ENCODE results near the gene DMD. TPM values are rescaled to one million over a fixed set of nuclear protein-coding genes. Genes with fewer than 3 reads are reported as not detected.

DMD gene
- total RNA-seq, 1 experiment from 2014 or later = 19.3 TPM

DNA sequence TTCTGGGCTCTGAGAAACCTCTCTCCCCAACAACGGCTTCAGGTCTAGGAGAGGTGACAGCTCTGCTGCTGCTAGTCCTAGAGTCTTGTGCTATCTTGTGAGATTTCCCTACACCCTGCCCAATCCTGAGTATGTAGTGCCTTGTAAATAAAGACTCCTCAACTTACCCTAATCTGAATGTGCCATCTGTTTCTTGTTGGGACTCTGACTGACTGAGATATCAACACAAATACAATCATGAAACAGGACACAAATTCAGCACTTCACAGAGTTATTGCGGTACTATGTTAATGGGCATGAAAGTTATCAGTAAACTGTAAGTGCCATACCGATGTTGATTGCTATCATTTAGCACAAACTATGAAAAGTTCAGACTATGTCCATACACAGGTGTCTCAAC lies 1610.5 kb downstream of the DMD start:
- TF ChIP-seq, protein P1, sequence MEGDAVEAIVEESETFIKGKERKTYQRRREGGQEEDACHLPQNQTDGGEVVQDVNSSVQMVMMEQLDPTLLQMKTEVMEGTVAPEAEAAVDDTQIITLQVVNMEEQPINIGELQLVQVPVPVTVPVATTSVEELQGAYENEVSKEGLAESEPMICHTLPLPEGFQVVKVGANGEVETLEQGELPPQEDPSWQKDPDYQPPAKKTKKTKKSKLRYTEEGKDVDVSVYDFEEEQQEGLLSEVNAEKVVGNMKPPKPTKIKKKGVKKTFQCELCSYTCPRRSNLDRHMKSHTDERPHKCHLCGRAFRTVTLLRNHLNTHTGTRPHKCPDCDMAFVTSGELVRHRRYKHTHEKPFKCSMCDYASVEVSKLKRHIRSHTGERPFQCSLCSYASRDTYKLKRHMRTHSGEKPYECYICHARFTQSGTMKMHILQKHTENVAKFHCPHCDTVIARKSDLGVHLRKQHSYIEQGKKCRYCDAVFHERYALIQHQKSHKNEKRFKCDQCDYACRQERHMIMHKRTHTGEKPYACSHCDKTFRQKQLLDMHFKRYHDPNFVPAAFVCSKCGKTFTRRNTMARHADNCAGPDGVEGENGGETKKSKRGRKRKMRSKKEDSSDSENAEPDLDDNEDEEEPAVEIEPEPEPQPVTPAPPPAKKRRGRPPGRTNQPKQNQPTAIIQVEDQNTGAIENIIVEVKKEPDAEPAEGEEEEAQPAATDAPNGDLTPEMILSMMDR (IDR thresholded peaks at IDR 0.05; ENCODE audit: unreplicated experiment) = no peak
- intact Hi-C loops (cut with micrococcal nuclease) = no loop called here
- Mint-ChIP-seq H3K4me1 (ENCODE audit: insufficient read depth, unreplicated experiment) (no peaks in the 10 kb centered on the region), H3K4me3 (ENCODE audit: unreplicated experiment) (no peak overlapping the region), H3K36me3 (ENCODE audit: insufficient read depth, unreplicated experiment) (no peaks in the 10 kb centered on the region), H3K27ac (ENCODE audit: low read depth, unreplicated experiment) (no peak overlapping the region), H3K9me3 (ENCODE audit: unreplicated experiment) (no peaks in the 10 kb centered on the region), H3K27me3 (ENCODE audit: insufficient read depth, unreplicated experiment) (no peaks in the 10 kb centered on the region)
- ChIA-PET POLR2A (no interaction called here), CTCF (no interaction called here)
- BruUV-seq (replicated peaks) = no TSS peak
- DNase-seq (ENCODE audit: unreplicated experiment) = no peak

DNA sequence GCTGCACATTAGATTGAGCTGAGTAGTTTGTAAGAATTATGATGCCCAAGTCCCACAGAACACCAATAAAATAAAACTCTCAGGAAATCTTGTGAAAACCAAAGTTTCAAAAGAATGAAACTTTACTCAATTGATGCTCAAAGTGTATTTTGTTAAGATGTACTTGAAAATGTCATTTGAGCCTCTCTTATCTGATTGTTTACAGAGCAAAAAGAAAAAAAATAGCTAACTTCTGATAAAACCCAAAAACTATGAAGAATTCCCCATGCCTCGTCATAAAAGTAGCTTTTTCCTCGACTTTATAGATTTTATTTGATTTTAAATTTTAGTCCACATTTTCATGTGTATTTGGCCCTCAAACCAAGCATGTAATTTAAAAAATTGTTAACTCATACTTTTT lies 1618.0 kb downstream of the DMD start:
- intact Hi-C loops (cut with micrococcal nuclease) = no loop called here
- BruUV-seq (replicated peaks) = no TSS peak
- no peak overlapping the region for H3K27ac Mint-ChIP-seq (ENCODE audit: low read depth, unreplicated experiment)
- H3K4me1 Mint-ChIP-seq (ENCODE audit: insufficient read depth, unreplicated experiment) = peaks cover 5% of the 10 kb centered on the region
- ChIA-PET POLR2A (interaction anchor here (0.5 to 1.6 kb wide), 4 partner anchors 9 to 1169 kb away, joined by 3 to 4 read pairs (median 3); no protein-coding TSS in a partner anchor), CTCF (interaction anchor here (1.1 kb wide), 1 partner anchor 64 kb away, joined by 3 read pairs; no protein-coding TSS in a partner anchor)
- H3K27me3 Mint-ChIP-seq (ENCODE audit: insufficient read depth, unreplicated experiment) = peaks cover 12% of the 10 kb centered on the region
- H3K36me3 Mint-ChIP-seq (ENCODE audit: insufficient read depth, unreplicated experiment) = no peaks in the 10 kb centered on the region
- TF ChIP-seq, protein P1 (IDR thresholded peaks at IDR 0.05; ENCODE audit: unreplicated experiment) = no peak
- DNase-seq (ENCODE audit: unreplicated experiment) = no peak
- no peaks in the 10 kb centered on the region for H3K9me3 Mint-ChIP-seq (ENCODE audit: unreplicated experiment)
- no peak overlapping the region for H3K4me3 Mint-ChIP-seq (ENCODE audit: unreplicated experiment)

DNA sequence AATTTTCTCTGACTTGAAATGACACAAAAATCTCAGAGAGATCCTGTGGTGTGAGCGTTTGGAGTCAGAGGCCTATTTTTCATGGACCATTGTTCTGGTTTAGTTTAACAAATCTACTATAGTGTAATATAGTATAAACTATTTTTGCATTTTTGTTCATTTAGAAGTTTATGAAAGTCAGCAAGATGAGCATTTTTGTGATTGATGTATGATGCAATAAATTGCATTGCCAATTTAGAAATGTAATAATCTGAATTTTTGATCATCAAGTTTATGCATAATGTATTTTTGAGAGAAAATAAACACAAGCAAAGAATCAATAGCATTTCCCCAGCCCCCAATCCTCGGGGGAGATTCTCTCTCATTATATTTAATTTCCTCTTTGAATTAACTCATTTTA lies 1620.0 kb downstream of the DMD start:
- no TSS peak for BruUV-seq (replicated peaks)
- H3K36me3 Mint-ChIP-seq (ENCODE audit: insufficient read depth, unreplicated experiment) = no peaks in the 10 kb centered on the region
- no peak overlapping the region for H3K27ac Mint-ChIP-seq (ENCODE audit: low read depth, unreplicated experiment)
- ChIA-PET CTCF (no interaction called here), POLR2A (no interaction called here)
- peaks cover 5% of the 10 kb centered on the region for H3K4me1 Mint-ChIP-seq (ENCODE audit: insufficient read depth, unreplicated experiment)
- intact Hi-C loops (cut with micrococcal nuclease) = no loop called here
- no peak overlapping the region for H3K4me3 Mint-ChIP-seq (ENCODE audit: unreplicated experiment)
- TF ChIP-seq, protein P1 (IDR thresholded peaks at IDR 0.05; ENCODE audit: unreplicated experiment) = no peak
- H3K9me3 Mint-ChIP-seq (ENCODE audit: unreplicated experiment) = no peaks in the 10 kb centered on the region
- DNase-seq (ENCODE audit: unreplicated experiment) = no peak
- peaks cover 20% of the 10 kb centered on the region for H3K27me3 Mint-ChIP-seq (ENCODE audit: insufficient read depth, unreplicated experiment)

DNA sequence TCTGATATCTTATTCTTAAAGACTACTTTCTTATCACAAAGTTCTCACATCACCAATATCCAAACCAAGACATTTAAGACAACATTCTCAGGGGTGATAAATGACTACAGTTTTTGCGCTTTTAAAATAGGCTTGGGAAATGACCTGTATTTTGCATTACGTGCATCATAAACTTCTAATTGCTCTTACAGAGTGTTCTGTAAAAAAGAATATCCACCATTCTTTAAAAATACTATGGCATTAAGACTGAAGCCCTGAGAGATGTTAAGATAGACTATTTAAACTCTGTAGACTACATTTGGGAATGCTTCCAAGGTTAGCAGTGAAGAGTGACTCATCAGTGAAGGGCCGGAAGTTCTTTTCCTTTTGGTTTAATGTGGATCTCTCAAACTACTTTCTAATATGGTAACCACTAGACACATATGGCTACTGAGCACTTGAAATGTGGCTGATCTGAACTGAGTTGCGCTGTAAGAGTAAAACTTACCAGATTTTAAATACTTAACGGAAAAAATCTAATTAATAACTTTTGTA lies 1620.7 kb downstream of the DMD start:
- peaks cover 27% of the 10 kb centered on the region for H3K27me3 Mint-ChIP-seq (ENCODE audit: insufficient read depth, unreplicated experiment)

More for the DNA sequence above, 1620.7 kb downstream of the DMD start:
- Mint-ChIP-seq H3K27ac (ENCODE audit: low read depth, unreplicated experiment) (no peak overlapping the region), H3K36me3 (ENCODE audit: insufficient read depth, unreplicated experiment) (no peaks in the 10 kb centered on the region), H3K4me1 (ENCODE audit: insufficient read depth, unreplicated experiment) (peaks cover 5% of the 10 kb centered on the region), H3K4me3 (ENCODE audit: unreplicated experiment) (no peak overlapping the region), H3K9me3 (ENCODE audit: unreplicated experiment) (no peaks in the 10 kb centered on the region)
- peak; percentile 66 for DNase-seq (ENCODE audit: unreplicated experiment)
- intact Hi-C loops (cut with micrococcal nuclease) = no loop called here
- ChIA-PET CTCF (no interaction called here), POLR2A (no interaction called here)
- BruUV-seq (replicated peaks) = no TSS peak
- TF ChIP-seq, protein P1 (IDR thresholded peaks at IDR 0.05; ENCODE audit: unreplicated experiment) = no peak

Measured in MCF 10A (cell line).